Coronary artery (tissue), 2 donors: ENCODE results near the gene PIP4K2C.

ENCODE experiments used
- DNase-seq: peaks from one replicate; pipeline ENCODE4 v3.0.0-alpha.2; 2017; ENCODE audit warnings: low spot score
- H3K27ac ChIP-seq, 2 donors: fragments of 200-600 bp; sonication (generic); one replicate each; pipeline ENCODE4 v1.5.1; 2016 to 2019
- H3K4me3 ChIP-seq: fragments of 200-600 bp; sonication (generic); 2 replicates; pipeline ENCODE4 v1.5.1; 2016; ENCODE audit warnings: mild to moderate bottlenecking, moderate library complexity
- TF ChIP-seq, protein P1 (sequence below): fragments of 200-600 bp; sonication (generic); IDR thresholded peaks from one replicate; pipeline ENCODE4 v1.5.1; 2019; ENCODE audit warnings: antibody characterized with exemption

PIP4K2C gene

DNA sequence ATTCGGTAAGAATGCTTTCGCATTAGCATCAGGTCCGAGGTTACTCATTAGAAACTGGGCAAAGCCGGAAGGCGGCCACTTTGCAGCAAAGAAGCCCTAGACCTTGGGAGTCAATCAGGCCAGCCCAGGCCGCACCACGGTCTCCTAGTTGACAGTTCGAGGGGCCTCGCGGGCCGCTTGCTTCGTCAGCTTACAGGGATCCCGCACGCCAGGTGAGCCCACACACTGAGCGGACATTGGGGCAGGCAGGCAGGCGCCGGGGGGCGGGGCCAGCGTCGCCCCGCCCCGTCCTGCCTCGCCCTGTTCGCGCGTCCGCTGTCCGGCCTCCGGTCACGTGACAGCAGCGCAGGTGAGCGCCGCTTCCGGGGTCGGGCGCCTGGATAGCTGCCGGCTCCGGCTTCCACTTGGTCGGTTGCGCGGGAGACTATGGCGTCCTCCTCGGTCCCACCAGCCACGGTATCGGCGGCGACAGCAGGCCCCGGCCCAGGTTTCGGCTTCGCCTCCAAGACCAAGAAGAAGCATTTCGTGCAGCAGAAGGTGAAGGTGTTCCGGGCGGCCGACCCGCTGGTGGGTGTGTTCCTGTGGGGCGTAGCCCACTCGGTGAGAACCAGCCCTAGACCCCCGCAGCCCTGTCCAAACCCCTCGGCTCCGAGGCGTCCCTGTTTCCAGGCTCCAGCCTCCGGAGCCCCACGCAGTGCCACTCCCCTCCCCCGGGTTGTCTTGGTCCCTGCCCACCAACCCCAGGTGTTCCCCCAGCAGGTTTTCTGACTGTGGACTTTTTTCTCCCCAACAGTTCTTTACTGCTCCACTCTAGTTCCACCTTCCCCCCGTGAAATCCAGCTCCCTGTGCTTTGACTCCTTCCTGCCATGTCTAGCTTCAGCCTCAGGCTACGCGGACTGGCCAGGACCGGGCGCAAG lies at the start of gene PIP4K2C:
Gene PIP4K2C, plus strand, starts transcription at position 329 of the 918 bp plus-strand sequence. Its CDS starts 98 bp downstream, at position 427.
- TF ChIP-seq, protein P1, sequence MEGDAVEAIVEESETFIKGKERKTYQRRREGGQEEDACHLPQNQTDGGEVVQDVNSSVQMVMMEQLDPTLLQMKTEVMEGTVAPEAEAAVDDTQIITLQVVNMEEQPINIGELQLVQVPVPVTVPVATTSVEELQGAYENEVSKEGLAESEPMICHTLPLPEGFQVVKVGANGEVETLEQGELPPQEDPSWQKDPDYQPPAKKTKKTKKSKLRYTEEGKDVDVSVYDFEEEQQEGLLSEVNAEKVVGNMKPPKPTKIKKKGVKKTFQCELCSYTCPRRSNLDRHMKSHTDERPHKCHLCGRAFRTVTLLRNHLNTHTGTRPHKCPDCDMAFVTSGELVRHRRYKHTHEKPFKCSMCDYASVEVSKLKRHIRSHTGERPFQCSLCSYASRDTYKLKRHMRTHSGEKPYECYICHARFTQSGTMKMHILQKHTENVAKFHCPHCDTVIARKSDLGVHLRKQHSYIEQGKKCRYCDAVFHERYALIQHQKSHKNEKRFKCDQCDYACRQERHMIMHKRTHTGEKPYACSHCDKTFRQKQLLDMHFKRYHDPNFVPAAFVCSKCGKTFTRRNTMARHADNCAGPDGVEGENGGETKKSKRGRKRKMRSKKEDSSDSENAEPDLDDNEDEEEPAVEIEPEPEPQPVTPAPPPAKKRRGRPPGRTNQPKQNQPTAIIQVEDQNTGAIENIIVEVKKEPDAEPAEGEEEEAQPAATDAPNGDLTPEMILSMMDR, result no peak
- H3K4me3 ChIP-seq, result peak within 1 kb of the TSS; percentile 74
- DNase-seq, result peak; percentile 86
- peak within 1 kb of the TSS; percentile 77 for H3K27ac ChIP-seq

DNA sequence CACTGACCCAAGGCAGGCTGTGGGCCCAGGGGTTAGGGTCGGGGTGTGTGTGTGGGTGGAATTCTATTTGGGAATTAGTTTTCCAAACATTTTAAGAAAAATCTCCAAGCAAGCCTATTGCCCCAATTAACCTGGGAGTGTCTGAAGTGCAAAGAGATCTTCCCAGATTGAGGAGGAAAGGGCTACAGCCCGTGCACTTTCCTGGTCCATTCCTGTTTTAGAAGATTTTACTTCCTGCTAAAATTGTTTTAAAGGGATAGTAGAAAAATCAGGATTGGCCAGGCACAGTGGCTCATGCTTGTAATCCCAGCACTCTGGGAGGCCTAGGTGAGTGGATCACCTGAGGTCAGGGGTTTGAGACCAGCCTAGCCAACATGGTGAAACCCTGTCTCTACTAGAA lies 49.3 kb upstream of the PIP4K2C start:
- DNase-seq, result no peak
- TF ChIP-seq, protein P1, result no peak
- H3K27ac ChIP-seq, result no peak overlapping the region
- H3K4me3 ChIP-seq, result no peak overlapping the region

DNA sequence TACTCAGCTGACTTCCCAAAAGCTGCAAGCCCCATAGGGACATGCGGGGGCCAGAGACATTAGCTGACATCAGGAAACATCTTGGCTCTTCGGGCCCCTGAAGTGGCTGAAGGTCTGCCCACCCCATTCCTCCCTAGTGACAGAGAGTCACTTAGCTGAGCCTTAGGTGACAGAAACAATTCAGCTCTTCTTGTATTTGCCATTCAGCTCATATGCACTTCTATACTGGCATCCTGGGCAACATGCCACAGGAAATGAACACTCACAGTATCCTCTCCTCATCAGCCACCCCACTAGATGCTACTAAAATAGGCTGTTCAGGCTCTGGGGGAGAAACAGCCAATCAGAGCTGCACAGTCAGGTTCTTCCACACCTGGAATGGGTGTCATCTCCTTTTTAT lies 47.4 kb upstream of the PIP4K2C start:
- TF ChIP-seq, protein P1, result no peak
- no peak for DNase-seq
- Histone ChIP-seq H3K4me3 (no peak overlapping the region), H3K27ac (no peak overlapping the region)

DNA sequence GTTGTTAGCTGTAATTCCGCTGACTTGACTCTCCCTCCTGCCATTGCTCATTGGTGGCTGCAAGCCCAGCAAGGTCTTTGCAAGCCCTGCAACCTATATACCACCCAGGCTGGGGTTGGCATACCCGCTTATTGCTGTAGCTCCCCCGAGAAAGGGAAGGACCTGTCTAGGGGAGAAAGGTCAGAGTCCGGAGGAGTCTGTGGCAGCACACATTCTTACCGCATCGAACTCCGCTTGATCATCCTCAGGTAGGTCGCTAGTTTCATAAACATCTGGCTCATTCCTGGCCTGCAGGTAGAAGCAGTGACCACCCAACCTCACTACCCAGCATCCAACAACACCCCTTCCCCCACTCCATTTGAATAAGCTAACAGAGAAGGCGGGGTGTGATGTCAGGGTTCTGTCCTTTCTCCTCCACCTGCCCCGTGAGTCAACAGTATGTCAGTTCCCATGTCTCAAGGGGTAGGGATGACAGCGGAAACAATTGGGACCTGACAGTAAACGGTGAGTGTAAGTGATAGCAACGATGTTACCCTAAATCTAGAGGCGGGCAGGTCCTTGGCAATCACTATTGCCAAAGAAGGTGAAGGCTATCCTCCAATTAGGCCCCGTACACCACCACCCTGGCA lies 45.1 kb upstream of the PIP4K2C start:
- H3K4me3 ChIP-seq, result peak overlapping the region; percentile 85
- TF ChIP-seq, protein P1, result no peak
- no peak for DNase-seq
- H3K27ac ChIP-seq, result peak overlapping the region; percentile 84 to 89

DNA sequence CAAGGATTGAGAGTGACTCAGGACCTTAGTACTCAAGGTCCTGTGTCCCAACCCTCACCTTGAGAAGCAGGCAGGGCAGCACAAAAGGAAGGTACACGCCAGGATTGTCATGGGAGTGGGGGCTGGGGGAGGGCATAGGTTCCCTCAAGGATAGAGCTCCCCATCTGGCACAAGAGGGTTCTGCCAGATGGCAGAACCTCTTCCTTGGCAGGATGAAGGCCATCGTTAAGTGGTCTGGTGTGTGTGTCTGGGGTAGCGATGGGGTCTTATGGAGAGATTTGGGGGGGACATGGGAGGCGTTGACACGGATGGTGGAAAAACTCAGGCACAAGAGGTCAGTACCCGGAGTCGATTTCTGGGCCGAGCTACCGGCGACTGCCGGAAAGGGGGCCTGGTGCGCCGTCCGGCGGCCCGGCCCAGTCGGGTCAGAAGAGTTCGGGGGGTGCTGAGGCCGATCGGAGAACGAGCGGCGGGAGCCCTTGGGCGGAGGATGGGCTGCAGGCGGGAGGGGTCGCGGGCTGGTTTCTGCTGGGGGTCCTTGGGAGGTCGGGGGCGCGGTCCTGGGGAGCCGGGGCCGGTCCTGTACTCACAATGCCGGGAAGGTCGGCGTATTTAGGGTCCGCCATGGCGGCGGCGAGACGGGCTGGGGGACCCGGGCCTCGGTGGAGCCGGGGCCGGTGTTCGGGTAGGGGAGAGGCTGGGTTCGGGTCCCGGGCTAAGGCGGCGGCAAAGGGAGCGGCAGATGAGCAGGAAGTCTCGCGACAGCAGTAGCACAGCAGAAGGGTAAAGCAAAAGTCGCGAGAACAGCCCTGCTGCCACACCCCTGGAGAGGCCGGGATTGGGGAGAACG lies 44.3 kb upstream of the PIP4K2C start, which contains the start of gene DCTN2:
Gene DCTN2, minus strand, starts transcription at position 755 of the 850 bp plus-strand sequence. Its CDS starts 129 bp downstream, at position 626.
- TF ChIP-seq, protein P1, result no peak
- peak; percentile 97 for DNase-seq
- Histone ChIP-seq H3K4me3 (peak within 1 kb of the TSS; percentile 85), H3K27ac (peak within 1 kb of the TSS; percentile 84 to 89)

DNA sequence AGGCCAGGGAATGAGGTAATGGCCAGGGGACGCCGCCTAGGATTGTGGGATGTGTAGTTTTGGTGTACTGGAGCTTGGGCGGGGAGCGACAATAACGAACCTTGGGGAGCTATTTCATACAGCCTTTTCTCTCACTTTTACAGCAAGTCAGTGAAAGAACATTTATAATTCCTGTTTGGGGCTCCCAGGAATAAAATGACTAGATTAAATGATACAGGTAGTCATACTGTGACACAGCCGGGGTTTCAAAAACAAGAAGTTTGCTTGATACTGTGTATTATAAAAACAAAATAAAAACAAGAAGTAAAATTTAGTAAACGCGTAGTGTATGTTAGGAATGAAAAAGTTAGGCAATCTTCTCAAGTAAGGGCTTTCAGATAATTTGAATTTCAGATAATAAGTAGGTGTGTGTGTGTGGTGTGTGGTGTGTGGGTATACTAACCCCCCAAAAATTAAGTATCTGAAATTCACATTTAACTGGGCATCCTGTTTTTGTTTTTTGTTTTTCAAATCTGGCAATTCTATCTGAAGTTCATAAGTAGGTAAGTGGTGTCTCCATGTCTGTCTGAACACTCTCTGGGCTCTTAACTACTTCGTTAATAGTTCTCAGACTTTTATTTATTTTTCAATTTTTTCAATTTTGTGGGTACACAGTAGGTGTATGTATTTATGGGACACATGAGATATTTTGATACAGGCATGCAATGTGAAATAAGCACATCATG lies 43.5 kb upstream of the PIP4K2C start:
- Histone ChIP-seq H3K27ac (peak overlapping the region in 1 of 2 donors; percentile 84), H3K4me3 (peak overlapping the region; percentile 85)
- TF ChIP-seq, protein P1, result no peak
- DNase-seq, result no peak
